Measurements from ENCODE around the gene PRSS58.

GRCh38 chr7:142298009-142298408 lies 40.2 kb upstream of the PRSS58 start:
- TF ChIP-seq, protein P1, sequence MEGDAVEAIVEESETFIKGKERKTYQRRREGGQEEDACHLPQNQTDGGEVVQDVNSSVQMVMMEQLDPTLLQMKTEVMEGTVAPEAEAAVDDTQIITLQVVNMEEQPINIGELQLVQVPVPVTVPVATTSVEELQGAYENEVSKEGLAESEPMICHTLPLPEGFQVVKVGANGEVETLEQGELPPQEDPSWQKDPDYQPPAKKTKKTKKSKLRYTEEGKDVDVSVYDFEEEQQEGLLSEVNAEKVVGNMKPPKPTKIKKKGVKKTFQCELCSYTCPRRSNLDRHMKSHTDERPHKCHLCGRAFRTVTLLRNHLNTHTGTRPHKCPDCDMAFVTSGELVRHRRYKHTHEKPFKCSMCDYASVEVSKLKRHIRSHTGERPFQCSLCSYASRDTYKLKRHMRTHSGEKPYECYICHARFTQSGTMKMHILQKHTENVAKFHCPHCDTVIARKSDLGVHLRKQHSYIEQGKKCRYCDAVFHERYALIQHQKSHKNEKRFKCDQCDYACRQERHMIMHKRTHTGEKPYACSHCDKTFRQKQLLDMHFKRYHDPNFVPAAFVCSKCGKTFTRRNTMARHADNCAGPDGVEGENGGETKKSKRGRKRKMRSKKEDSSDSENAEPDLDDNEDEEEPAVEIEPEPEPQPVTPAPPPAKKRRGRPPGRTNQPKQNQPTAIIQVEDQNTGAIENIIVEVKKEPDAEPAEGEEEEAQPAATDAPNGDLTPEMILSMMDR (IDR thresholded peaks at IDR 0.05), result no peak
- TF ChIP-seq POLR2AphosphoS5 (IDR thresholded peaks at IDR 0.05), result no peak
